Gastrocnemius medialis (tissue), 4 donors: ENCODE results near the gene FAM168A.

ENCODE experiments used
- CTCF ChIP-seq, 5 experiments: fragments of 450-650 bp in 3 of 5; fragments of 200-600 bp in 2 of 5; sonication (generic) in 2 of 5; IDR thresholded peaks in 4 of 5; conservative IDR thresholded peaks in 1 of 5; 1 replicate in 4 of 5; 2 replicates in 1 of 5; pipeline ENCODE4 v1.5.1; 2016 to 2019; ENCODE audit warnings: antibody characterized with exemption in 5 of 5, mild to moderate bottlenecking in 3 of 5, moderate library complexity in 3 of 5
- POLR2A ChIP-seq, 2 donors: fragments of 450-650 bp; IDR thresholded peaks; one replicate each; pipeline ENCODE4 v1.6.1; 2017; ENCODE audit warnings: antibody characterized with exemption in 2 of 2, mild to moderate bottlenecking in 2 of 2, moderate library complexity in 2 of 2

- TF ChIP-seq POLR2A (IDR thresholded peaks at IDR 0.05) (no peak), CTCF (IDR thresholded peaks at IDR 0.05 in 4 of 5, conservative IDR thresholded peaks at IDR 0.05 in 1 of 5) (no peak)
Observed at GRCh38 chr11:73465871-73466270, 132.0 kb downstream of the FAM168A start.
